Vagina (tissue), 2 donors: ENCODE measurements around the gene DRAXIN.

Source experiments
- CTCF ChIP-seq, 3 experiments: fragments of 450-650 bp in 2 of 3; fragments of 200-600 bp in 1 of 3; sonication (generic) in 1 of 3; IDR thresholded peaks; one replicate each; pipeline ENCODE4 v1.5.1; 2017 to 2019; ENCODE audit warnings: antibody characterized with exemption in 3 of 3, mild to moderate bottlenecking in 2 of 3, moderate library complexity in 2 of 3
- POLR2A ChIP-seq, 2 donors: fragments of 450-650 bp; IDR thresholded peaks; one replicate each; pipeline ENCODE4 v1.6.1; 2017; ENCODE audit warnings: antibody characterized with exemption in 2 of 2, mild to moderate bottlenecking in 2 of 2, moderate library complexity in 2 of 2
- POLR2AphosphoS5 ChIP-seq, 2 donors: sonication (generic); formaldehyde crosslinking; IDR thresholded peaks; one replicate each; pipeline ENCODE4 v1.9.0; 2017; ENCODE audit warnings: antibody characterized with exemption in 2 of 2, mild to moderate bottlenecking in 2 of 2, low read depth in 1 of 2; ENCODE audit not compliant: insufficient read depth in 1 of 2

GRCh38 chr1:11708554-11709350 lies 17.2 kb downstream of the DRAXIN start:
- TF ChIP-seq CTCF (IDR thresholded peaks at IDR 0.05) (no peak), POLR2A (IDR thresholded peaks at IDR 0.05) (no peak), POLR2AphosphoS5 (IDR thresholded peaks at IDR 0.05; ENCODE audit: insufficient read depth in 1 of 2, low read depth in 1 of 2) (no peak)
